Nephron (organoid): ENCODE results near the gene ASGR2.
A peak's percentile ranks its signal among the peaks of the same experiment; 100 is the strongest.
"Not testable (repeated sequence)": the region's sequence is repeated elsewhere in the genome, so short reads cannot be mapped to it uniquely, and the experiment has no call there.

Experiments
- H3K27ac Mint-ChIP-seq, 3 experiments: 2 replicates each; pipeline ENCODE4 v1.8.0; 2020; ENCODE audit warnings: mixed read lengths in 3 of 3, mild to moderate bottlenecking in 2 of 3, moderate library complexity in 1 of 3
- H3K27me3 Mint-ChIP-seq: 2 replicates; pipeline ENCODE4 v1.8.0; 2021; ENCODE audit warnings: low read depth, mild to moderate bottlenecking, moderate library complexity, mixed read lengths
- H3K36me3 Mint-ChIP-seq: 2 replicates; pipeline ENCODE4 v1.8.0; 2020; ENCODE audit warnings: low read depth, mixed read lengths
- H3K4me1 Mint-ChIP-seq: 2 replicates; pipeline ENCODE4 v1.8.0; 2020; ENCODE audit warnings: mixed read lengths
- H3K4me3 Mint-ChIP-seq, 3 experiments: 2 replicates each; pipeline ENCODE4 v1.8.0; 2020; ENCODE audit warnings: mild to moderate bottlenecking in 3 of 3, mixed read lengths in 3 of 3, moderate library complexity in 2 of 3
- H3K9me3 Mint-ChIP-seq: 2 replicates; pipeline ENCODE4 v1.8.0; 2020; ENCODE audit warnings: mixed read lengths
- TF ChIP-seq, protein P1 (sequence below), 3 experiments: fragments of 200-600 bp; sonication (generic); IDR thresholded peaks; one replicate each; pipeline ENCODE4 v1.5.0; 2021; ENCODE audit warnings: antibody characterized with exemption in 3 of 3; ENCODE audit not compliant: unreplicated experiment in 3 of 3

ASGR2 gene

GRCh38 chr17:7128160-7128559 lies 13.5 kb upstream of the ASGR2 start:
- Mint-ChIP-seq H3K4me3 (no peak overlapping the region), H3K36me3 (no peaks in the 10 kb centered on the region), H3K27me3 (peaks cover 12% of the 10 kb centered on the region), H3K4me1 (peaks cover 13% of the 10 kb centered on the region), H3K9me3 (no peaks in the 10 kb centered on the region), H3K27ac (no peak overlapping the region)
- TF ChIP-seq, protein P1, sequence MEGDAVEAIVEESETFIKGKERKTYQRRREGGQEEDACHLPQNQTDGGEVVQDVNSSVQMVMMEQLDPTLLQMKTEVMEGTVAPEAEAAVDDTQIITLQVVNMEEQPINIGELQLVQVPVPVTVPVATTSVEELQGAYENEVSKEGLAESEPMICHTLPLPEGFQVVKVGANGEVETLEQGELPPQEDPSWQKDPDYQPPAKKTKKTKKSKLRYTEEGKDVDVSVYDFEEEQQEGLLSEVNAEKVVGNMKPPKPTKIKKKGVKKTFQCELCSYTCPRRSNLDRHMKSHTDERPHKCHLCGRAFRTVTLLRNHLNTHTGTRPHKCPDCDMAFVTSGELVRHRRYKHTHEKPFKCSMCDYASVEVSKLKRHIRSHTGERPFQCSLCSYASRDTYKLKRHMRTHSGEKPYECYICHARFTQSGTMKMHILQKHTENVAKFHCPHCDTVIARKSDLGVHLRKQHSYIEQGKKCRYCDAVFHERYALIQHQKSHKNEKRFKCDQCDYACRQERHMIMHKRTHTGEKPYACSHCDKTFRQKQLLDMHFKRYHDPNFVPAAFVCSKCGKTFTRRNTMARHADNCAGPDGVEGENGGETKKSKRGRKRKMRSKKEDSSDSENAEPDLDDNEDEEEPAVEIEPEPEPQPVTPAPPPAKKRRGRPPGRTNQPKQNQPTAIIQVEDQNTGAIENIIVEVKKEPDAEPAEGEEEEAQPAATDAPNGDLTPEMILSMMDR (IDR thresholded peaks at IDR 0.05; ENCODE audit: unreplicated experiment in 3 of 3) = no peak

- not testable (repeated sequence) for H3K36me3 Mint-ChIP-seq, H3K4me1 Mint-ChIP-seq, H3K4me3 Mint-ChIP-seq, H3K9me3 Mint-ChIP-seq, H3K27ac Mint-ChIP-seq
- peaks cover 10% of the 10 kb centered on the region for H3K27me3 Mint-ChIP-seq
Observed at GRCh38 chr17:7127501-7127900, 12.9 kb upstream of the ASGR2 start.

GRCh38 chr17:7126386-7126785 lies 11.8 kb upstream of the ASGR2 start:
- not testable (repeated sequence) for H3K27ac Mint-ChIP-seq, H3K4me3 Mint-ChIP-seq, H3K9me3 Mint-ChIP-seq, H3K27me3 Mint-ChIP-seq, H3K36me3 Mint-ChIP-seq
- peaks cover 14% of the 10 kb centered on the region for H3K4me1 Mint-ChIP-seq

DNA sequence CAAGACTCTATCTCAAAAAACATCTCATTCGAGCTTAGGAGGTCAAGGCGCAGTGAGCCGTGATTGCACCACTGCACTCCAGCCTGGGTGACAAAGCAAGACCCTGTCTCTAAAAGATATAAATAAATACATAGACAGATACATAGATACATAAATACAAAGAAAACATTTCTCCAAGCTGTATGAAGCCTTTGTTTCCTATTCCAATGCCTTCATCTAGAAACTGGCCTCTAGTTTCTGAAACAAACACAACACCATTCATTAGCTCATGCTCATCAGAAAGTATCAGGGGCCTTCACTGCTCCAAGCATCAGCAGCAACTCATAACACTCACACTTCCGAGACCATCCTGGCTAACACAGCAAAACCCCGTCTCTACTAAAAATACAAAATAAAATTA lies 10.3 kb upstream of the ASGR2 start:
- no peak overlapping the region for H3K4me3 Mint-ChIP-seq
- H3K9me3 Mint-ChIP-seq = no peaks in the 10 kb centered on the region
- H3K27ac Mint-ChIP-seq = no peak overlapping the region
- TF ChIP-seq, protein P1 (IDR thresholded peaks at IDR 0.05; ENCODE audit: unreplicated experiment in 3 of 3) = no peak
- peaks cover 18% of the 10 kb centered on the region for H3K4me1 Mint-ChIP-seq
- no peaks in the 10 kb centered on the region for H3K27me3 Mint-ChIP-seq
- H3K36me3 Mint-ChIP-seq = no peaks in the 10 kb centered on the region

GRCh38 chr17:7123844-7124243 lies 9.2 kb upstream of the ASGR2 start:
- peaks cover 24% of the 10 kb centered on the region for H3K4me1 Mint-ChIP-seq
- TF ChIP-seq, protein P1 (IDR thresholded peaks at IDR 0.05; ENCODE audit: unreplicated experiment in 3 of 3) = no peak
- H3K9me3 Mint-ChIP-seq = no peaks in the 10 kb centered on the region
- H3K27me3 Mint-ChIP-seq = no peaks in the 10 kb centered on the region
- H3K4me3 Mint-ChIP-seq = no peak overlapping the region
- no peaks in the 10 kb centered on the region for H3K36me3 Mint-ChIP-seq
- H3K27ac Mint-ChIP-seq = no peak overlapping the region

GRCh38 chr17:7122381-7122780 lies 7.8 kb upstream of the ASGR2 start:
- peak overlapping the region in 1 of 3 experiments; percentile 13 for H3K4me3 Mint-ChIP-seq
- no peaks in the 10 kb centered on the region for H3K36me3 Mint-ChIP-seq
- peaks cover under 1% of the 10 kb centered on the region for H3K27me3 Mint-ChIP-seq

DNA sequence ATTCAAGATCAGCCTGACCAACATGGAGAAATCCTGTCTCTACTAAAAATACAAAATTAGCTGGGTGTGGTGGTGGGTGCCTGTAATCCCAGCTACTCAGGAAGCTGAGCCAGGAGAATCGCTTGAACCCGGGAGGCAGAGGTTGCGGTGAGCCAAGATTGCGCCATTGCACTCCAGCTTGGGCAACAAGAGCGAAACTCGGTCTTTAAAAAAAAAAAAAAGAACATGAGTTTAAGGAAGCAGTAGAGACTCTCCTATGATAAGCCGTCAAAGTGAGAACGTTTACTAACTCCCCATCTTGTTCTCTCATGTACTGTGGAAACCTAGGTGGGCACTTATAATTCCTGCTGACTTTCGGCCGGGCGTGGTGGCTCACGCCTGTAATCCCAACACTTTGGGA lies 6.0 kb upstream of the ASGR2 start:
- not testable (repeated sequence) for H3K9me3 Mint-ChIP-seq, H3K27me3 Mint-ChIP-seq, H3K36me3 Mint-ChIP-seq
- Mint-ChIP-seq H3K4me1 (peaks cover 24% of the 10 kb centered on the region), H3K4me3 (peak overlapping the region in 1 of 3 experiments; percentile 27), H3K27ac (peak overlapping the region; percentile 68 to 83 (median 79))

More at GRCh38 chr17:7122381-7122780, 7.8 kb upstream of the ASGR2 start:
- H3K4me1 Mint-ChIP-seq = peaks cover 24% of the 10 kb centered on the region
- peak overlapping the region; percentile 59 to 88 (median 82) for H3K27ac Mint-ChIP-seq
- TF ChIP-seq, protein P1 (IDR thresholded peaks at IDR 0.05; ENCODE audit: unreplicated experiment in 3 of 3) = no peak
- H3K9me3 Mint-ChIP-seq = no peaks in the 10 kb centered on the region
